GM12872 (cell line): ENCODE data around the gene EPB41L4B.

Source experiments
- CTCF ChIP-seq: IDR thresholded peaks from 3 replicates; pipeline ENCODE4 v1.5.1; 2011; ENCODE audit warnings: low read depth, mild to moderate bottlenecking, low read length, moderate library complexity; ENCODE audit not compliant: insufficient read depth

EPB41L4B gene

DNA sequence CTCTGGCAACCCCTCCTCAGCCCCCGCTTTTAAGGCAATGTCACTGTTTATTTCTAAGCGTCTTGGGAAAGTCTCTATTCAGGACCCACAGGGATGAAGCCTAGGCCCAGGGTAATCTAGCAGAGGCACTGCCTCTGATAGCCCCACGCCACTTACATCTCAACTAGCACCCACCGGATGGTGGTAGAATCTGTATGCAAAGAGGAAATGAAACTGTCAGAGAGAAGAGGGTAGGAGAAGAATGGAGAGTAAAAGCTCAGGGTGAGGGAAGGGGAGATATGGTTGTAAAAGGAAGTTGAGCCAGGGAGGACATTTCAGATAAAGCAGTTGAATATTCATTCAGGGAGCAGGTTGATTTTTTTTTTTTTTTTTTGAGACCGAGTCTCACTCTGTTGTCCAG, 156.8 kb downstream of the EPB41L4B start:
- TF ChIP-seq CTCF: no peak

- TF ChIP-seq CTCF: no peak
These were observed 157.7 kb downstream of the EPB41L4B start for GRCh38 chr9:109163194-109163593.

DNA sequence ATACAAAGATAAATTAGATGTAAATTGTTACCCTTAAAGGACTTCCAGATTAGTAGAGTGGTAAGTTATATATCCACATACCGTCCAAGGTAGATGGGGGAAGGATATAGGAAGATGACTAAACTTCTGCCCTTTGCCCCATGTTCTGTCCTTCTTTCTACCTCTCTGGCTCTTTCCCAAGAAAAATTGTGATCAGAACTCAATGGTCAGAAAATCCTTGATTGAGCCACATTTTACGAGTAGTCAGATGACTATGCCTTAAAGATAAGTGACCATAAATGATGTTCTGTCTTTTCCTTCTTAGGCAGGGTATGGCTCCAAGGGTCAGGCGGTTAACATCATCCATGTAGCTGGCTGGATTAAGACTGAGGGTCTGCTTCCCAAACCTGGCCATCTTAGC, 158.2 kb downstream of the EPB41L4B start:
- no peak for TF ChIP-seq CTCF

DNA sequence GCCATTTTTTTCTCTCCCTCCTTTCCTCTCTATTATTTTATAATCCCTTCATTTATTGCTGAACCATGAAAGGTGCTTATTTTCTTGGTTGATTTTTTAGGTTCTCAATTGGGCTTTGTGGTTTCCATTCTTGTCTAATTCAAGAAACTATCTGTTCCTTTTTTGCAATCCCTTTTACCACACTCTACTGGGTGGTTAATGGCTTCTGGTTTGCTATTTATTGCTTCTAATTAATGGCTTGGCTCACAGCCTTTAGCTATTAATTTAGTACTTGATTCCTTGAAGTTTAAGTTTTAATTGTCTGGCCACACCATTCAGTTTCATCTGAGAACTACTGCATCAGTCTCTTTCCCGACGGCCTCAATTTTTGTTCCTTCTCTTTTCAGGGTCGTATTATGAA, 159.4 kb downstream of the EPB41L4B start:
- TF ChIP-seq CTCF: no peak

DNA sequence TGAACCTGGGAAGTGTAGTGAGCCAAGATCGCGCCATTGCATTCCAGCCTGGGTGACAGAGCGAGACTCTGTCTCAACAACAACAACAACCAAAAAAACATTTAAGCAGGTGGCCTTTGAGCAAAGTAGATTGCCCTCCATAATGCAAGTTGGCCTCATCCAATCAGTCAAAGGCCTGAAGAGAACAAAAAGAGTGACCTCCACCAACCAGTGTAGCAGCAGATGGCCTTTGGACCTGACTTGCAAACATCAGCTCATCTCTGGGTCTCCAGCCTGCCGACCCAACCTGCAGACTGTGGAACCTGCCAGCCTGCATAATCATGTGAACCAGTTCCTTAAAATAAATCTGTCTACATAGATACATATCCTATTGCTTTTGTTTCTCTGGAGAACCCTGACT, 161.3 kb downstream of the EPB41L4B start:
- TF ChIP-seq CTCF: no peak

GRCh38 chr9:109158651-109159050, 162.2 kb downstream of the EPB41L4B start:
- no peak for TF ChIP-seq CTCF

DNA sequence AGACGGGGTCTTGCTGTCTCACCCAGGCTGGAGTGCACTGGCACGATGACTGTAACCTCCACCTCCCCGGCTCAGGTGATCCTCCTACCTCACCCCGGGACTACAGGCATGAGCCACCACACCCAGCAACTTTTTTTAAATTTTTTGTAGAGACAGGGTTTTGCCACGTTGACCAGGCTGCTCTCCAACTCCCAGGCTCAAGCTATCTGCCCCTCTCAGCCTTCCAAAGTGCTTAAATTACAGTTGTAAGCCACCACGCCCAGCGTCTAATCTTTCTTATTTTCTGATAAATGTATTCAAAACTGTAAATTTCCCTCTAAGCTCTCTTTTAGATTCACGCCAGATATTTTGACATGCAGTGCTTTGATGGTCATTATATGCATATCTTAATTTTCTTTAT, 164.2 kb downstream of the EPB41L4B start:
- TF ChIP-seq CTCF: no peak
